HG03432 (cell line): ENCODE measurements around the gene EPHA4.

Experiments used
- ATAC-seq: cut with Tn5 transposase; IDR thresholded peaks from one replicate; pipeline ENCODE4 v1.9.1; 2021; ENCODE audit warnings: mild to moderate bottlenecking, moderate library complexity; ENCODE audit not compliant: unreplicated experiment

Gene EPHA4

DNA sequence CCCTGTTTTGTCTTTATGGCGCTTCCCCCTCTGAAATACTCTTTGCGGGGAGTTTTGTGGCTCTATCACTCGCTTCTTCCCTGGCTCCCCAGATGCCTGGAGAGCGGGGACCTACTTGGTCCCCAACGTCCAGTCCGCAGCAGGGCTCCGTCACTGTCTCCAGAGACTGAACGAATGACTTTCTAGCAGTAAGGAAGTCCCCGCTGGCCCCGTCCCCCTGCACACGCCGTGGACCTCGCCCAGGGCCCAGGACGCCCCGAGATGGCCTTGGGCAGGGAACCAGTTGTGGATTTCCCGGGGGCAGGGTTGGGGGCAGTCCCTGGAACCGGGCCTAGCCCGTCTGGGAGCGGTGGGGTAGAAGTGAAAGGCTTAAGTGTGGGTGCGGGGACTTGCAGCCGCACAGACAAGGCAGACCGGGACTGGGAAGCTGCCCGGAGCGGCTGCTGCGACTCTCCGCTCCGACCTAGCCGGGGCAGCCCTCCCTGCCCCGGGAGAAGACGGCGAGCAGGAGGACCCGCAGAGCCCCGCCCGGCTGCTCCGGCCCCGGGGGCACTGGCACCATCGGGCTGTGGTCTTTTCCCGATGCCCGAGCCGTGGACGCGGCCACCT is 821 bp upstream of the EPHA4 start:
- ATAC-seq, result peak; percentile 33

DNA sequence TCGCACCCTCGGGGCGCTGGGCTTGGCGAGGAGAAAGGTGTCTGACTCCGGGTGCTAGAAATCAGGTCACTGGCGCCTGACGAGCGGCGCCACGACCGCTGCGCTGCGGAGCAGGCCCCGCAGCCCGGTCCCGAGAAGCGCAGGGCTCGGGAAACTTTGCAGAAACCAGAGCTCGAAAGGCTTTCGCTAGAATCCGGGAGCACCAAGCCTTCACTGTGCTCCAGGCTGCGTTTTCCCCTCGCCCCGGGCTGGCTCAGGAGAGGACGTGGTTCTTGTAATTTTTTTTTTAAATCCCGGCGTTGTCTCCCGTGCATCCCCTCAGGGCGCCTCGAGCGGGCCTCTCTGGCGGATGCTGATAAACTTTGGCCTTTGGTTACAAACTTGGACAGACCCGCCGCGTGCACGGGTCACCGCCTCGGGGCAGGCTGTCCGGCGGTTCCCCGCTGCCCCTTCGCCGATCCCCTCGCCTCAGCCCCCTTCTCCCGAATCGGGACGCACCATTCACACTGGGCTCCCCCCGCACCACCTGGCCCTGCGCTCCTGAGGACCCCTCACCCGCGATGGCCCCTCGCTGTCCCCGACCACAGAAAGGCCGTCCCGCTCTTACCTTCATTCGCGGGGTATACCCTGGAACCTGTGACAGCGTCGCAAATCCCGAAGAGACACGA is 419 bp downstream of the EPHA4 start:
- ATAC-seq, result peak; percentile 5

DNA sequence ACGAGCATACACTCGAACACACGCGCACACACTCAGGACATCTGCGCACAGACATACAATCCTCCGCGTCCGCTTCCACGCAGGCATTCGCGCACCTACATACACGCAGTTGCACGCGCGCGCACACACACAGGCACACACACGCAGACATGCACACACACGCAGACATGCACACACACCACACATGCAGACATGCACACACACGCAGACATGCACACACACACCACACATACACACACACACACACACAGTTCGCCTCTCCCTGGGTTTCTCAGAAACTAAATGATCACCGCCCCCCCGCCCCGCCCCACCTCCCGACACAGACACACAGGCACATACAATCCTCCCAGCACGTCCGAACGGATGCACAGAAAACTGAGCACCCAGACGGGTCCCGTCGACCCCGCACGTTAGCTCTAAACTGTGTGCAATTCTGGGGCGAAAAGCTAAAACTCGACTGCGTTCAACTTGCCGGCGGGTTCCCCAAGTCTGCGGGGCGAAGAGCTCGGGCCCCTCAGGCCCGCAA is 1.0 kb downstream of the EPHA4 start:
- ATAC-seq, result no peak

DNA sequence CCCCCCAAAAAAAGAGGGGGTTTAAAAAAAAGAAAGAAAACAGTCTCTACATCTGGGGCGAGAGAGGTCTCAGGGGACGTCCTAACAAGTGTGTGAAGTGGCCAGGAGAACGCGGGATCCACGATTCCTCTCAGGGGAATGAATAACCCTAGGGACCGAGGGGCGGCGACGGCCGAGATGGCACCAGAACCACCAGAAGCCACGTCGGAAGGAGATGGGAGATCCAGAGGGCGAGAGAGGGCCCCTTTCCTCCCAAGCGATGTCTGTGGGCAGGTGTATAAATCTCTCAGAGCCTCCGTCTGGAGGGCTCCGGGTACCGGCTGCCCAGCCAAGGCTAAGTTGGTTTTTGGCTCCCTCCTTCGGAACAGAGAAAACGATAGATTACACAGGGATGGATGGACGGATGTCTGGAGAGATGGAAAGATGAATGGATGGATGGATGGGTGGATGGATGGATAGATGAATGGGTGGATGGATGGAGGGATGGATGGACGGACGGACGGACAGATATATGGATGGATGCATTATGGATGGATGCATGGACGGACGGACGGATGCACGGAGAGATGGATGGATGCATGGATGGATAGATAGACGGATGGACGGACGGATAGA is 1.7 kb downstream of the EPHA4 start:
- no peak for ATAC-seq

DNA sequence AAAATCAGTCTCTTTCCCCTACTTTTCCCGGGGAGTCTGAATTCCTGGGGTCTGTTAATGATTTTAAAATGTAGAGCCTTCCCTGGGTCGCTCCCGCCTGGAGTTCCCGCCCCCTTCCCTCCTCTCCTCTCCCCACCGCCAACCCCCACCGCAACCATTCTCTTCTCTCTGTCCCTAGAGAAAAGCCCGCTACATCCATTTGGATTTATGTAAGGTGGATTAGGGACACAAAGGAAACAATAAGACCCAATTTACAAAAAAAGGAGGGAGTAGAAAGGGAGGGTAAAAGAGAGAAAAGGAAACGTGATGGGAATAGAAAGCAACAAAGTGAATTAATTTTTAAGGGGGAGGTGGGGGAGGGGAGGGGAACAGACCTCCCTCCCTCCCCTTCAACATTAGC is 2.2 kb downstream of the EPHA4 start:
- no peak for ATAC-seq

DNA sequence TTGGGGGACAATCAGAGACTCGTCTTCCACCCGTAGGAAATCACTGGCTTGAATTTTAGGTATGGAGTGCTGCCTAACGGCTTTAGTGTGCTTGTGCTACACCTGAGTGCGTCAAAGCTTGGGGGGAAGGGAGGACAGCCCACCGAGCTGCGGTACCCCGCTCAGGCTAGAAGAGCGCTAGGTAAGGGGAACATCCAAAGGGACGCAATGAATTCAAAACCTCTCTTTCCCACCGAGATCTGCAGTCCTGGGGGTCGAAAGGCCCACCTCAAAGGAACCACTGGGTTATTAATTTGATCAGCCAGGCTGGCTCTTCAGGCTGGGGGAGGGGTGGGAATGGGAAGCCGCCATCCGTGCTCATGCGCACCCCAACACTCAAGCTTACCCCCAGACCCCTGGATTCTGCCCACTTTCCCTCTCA is 2.7 kb downstream of the EPHA4 start:
- no peak for ATAC-seq

DNA sequence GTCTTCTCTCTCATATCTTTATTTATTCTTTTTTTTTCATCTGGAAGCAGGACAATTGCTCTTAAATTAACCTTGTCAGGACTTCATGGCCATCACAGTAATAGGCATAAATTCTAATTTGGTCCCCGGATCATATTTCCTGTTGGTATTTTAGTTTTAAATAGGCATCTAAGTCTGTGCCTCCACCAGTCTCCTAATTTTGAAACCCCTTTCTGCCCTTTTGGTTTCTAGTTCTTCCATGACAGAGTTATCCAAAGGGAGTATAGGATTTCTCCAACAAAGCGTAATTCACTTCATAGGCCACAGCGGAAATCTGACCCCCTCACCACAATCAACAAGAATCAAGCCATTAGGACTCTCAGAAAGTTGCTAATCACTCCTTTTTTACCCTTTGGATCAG is 3.8 kb downstream of the EPHA4 start:
- no peak for ATAC-seq

DNA sequence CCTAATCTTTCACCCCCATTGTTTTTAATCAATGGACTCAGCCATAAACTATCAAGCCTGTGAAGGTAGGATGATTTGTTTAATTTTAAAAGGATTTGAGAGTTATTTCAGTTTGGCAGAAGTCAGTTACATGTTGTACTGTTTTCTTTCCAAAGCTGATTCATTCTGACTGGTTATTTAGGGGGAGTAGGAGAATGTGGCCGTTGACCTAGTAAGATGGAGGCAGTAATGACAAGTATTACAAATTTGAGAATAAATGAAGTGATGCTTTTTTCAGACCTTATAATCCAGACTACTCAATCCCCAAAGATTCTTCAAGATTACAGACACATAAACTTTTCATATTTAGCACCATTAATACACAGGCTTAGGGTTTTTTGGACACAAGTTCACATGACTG is 4.3 kb downstream of the EPHA4 start:
- no peak for ATAC-seq

DNA sequence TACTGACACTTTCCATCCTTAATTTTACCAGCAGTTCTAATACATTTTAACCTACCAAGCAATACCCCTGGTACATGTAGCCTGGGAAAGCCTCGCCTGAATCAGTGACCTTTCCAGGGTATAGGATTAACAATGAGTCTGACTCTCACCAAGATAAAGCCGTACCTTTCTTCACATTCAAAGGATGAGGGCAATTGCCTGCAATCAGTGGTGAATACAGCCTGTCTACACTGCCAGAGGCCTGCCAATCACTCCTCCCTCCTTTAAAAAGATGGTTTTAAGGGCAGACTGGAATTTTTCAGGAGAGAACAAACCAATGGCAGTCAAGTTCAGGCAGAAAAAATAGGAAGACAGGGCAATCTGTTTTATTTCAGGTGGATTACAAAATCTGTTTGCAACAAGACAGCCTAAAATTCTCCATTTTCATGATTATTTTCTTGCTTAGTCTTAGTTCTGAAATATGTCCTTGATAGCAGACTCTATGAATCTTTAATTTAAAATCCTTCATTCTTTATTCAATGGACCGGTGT is 4.8 kb downstream of the EPHA4 start:
- ATAC-seq, result no peak

DNA sequence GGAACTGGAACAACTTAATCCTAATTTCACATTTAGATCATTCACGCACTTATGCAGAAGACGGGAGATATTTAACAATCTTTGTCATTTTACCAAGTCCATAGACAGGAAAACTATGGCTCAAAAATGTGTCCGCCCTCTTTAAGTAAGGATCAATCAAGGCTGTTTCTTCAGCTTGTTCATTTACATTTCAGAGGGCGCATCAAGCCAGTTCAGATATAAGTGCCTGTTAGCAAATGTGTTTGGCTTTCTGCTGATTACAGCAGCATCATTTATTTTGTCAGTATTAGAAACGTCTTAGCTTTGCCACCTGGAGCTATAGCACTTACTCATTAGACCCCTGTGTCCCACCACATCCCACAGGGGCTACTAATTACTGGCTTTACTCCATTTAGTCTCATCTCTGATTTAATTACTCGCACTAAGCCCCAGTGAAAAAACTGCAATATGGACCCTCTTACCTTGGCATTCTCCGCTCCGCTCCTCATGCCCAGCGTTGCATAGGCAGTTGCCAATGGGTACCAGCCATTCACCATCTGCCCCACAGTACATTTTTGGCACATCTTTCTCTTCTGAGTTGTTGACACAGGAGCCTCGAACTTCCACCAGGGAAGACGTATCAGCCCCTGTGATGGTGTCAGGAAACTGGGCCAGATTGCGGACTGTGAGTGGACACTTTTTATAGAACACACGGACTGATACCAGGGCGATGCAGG is 8.7 kb downstream of the EPHA4 start:
- ATAC-seq, result no peak

DNA sequence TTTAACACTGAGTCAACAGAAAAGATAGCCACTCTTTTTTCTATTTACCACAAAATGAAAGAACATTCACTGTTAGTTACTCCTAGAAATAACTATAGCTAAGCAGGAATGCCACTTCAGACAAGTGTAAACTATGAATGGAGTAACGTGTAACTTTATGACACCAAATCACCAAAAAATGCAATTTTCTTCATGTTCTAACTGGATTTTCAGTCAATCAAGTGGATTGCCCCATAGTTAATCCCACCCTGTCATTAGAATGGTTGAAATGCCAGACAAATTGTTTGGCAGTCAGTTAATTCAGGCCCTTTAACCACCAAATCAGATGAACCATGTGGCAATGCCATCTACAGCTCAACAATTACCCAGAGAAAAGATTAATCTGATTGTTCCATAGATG is 9.9 kb downstream of the EPHA4 start:
- ATAC-seq, result no peak

DNA sequence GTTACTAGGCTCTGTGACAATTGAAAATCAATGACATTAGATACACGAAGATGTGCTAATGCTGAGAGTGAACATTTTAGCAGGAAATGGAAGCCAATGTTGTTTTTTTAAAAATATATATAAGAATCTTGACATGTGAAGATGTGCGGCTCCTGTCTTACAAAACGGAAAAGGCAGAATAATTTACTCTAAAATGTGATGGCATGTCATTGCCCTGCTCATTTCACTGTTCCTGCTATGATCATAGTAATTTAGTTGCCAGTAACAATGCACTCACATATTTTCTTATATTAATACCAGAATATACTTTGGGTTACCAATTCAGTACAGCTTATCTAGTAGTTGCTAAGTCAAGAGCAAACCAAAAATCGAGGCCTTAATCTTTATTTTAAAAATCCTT is 10.3 kb downstream of the EPHA4 start:
- no peak for ATAC-seq

DNA sequence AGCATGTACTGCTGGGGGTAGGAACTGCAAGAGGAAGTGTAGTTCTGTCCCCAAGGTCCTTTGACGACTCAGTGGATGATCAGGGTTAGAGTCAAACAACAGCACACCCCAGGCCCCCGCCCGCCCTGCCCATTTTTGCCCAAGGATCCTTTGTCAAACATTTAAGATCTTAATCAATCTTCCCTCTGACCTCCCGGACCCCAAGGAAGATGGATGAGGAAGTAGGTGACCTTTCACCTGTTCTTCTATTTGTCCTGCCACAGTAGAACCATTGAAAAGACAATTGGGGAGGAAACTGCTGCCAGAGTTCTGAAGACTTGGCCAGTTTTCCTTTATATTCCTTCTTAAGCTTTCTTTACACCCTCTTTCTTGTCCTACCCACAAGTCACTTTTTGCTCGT is 12.1 kb downstream of the EPHA4 start:
- ATAC-seq, result no peak

DNA sequence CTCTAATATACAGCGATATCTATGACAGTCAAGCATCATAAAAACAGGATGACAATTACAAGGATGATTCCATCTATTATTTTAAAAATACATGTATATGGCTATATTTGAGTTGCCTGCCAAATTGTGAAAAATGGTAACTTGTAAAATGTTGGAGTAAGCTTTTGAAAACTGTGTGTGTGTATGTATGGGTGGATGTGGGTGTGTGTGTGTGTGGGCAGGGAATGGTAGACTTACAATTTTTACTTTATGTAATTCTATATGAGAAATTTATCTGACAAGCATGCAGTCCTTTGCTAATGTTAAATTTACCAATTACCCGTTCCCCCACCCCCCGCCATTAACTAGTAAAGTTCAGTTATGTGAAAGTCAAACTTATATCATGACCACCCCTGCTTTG is 14.0 kb downstream of the EPHA4 start:
- no peak for ATAC-seq

DNA sequence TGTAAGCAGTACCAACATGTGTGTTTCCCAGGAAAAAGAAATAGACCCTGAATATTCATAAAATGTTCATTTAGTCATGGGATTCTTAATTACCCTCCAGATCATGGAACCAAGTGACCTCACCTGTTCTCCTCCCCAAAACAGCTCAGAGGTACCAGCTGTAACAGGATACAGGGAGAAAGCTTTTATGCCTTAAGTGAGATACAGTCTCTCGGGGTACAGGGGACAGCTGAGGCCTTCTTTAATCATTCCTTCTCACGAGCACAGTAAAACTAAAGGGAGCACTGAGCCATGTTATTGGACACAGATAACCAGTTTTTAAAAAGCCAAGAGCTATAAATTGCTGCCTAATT is 16.6 kb downstream of the EPHA4 start:
- peak; percentile 37 for ATAC-seq

DNA sequence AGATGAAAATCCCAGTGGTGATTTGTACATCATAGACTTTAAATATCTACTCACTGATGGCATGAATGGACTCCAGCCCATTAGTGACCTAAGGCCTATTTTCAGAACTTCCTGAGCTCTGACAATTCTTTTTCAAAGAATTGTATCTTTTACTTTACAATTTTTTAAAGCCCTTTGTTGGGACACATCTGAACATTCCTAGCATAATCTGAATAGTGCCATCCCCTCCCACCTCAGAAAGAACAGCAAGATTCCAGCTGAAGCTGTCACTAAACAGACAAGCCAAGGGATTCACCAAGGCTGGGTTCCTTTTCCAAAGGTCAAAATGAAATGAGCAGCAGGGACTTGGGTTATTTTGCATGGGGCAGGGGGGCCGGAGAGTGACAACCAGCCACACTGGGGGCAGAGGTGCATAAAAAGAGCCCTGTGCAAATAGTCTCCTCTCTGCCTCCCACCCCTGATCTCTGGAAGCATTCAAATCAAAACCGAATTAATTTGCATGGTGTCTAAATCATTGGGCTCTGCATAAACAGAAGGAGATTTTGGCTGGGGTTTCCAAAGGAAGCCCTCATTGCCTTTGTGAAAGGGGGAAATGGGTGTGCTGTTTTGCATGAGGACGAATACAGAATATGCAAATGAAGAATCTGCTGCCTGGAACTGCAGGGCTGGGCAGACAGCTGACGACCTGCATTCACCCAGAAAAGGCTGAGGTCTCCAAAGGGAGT is 17.2 kb downstream of the EPHA4 start:
- ATAC-seq, result peak; percentile 98

DNA sequence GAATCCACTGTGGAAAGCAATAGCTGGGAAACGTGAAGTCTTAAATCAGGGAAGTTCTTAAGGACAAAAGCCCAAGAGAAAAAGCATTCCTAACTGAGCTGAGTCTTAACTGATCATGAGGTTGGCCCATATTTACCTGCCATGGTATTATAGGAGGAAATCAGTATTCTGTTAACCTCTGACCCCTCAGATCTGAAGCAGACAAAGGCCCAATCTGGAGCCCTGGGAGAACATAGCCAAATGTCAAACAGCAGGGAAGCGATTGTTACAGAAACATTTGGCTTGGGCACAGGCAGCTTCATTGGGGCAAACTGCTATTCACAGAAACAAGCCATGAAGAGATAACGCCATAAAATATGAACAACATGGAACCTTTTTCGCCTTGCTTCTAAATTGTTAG is 18.8 kb downstream of the EPHA4 start:
- no peak for ATAC-seq

DNA sequence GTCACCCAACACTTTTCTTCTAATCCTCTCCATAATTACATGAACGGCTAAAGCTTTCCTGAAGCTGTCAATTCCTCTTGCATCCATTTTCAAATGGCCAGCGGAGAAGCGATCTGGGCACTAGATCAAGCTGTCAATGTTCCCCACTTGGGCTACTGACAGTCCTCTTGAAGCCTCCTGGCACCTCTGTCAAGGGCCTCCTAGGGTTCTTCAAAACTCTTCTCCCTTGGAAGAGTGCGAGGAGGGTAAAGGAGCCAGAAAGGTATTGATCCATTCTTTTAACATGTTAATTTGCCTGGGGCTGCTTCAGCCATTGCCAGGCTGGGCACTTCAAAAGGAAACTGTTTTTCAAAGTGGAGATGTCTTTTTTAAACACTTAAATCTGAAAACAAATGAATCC is 19.8 kb downstream of the EPHA4 start:
- no peak for ATAC-seq

DNA sequence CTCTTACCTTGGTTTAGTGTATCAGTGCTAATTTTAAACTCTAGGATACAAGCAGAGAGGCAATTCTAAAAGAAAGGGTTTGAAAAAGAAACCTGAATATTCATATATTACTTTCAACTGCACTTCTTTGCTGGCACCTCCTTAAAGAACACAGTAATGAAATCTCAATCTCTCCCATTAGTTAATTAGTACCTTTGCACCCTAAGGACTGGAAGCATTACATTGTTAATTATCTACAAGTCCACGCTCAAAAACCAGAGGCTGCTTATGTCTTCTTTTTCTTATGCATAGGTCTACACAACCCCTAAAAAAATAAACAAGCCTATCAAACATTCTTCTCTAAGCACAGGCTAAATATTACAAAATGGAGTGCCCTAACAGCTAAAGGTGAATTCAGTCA is 20.2 kb downstream of the EPHA4 start:
- ATAC-seq, result peak; percentile 28

DNA sequence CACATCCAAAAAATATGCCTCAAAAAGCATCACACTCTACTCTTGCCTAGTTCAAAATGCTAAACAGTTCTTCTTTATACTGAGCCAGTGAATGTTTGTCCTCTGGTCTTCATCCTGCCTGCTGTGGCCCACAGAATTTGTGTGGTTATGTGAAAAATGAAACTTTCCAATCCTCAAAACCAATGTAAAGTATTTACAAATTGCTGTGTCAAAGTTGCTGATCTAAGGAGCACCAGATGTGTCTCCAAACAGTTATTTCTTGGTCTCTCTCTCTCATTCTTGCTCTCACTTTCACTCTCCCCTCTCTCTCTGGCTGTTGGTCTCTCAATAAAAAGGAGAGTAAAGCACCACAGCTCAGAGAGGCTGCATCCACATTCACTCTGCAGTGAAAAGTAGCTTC is 23.0 kb downstream of the EPHA4 start:
- ATAC-seq, result peak; percentile 71
